Uterus (tissue), 4 donors: ENCODE data around the gene RUVBL2. TPM values are rescaled to one million over a fixed set of nuclear protein-coding genes. Genes with fewer than 3 reads are reported as not detected.

Source experiments
- DNase-seq, 2 donors: peaks; one replicate each; pipeline ENCODE4 v3.0.0-alpha.2; 2019 to 2020
- H3K27ac ChIP-seq, 2 donors: fragments of 200-600 bp; sonication (generic); 1 replicate in 1 of 2; 2 replicates in 1 of 2; pipeline ENCODE4 v1.5.1; 2016 to 2018
- H3K27me3 ChIP-seq, 2 donors: fragments of 200-600 bp; sonication (generic); one replicate each; pipeline ENCODE4 v1.5.1; 2018 to 2019; ENCODE audit warnings: control low read depth in 1 of 2
- H3K36me3 ChIP-seq, 2 donors: fragments of 200-600 bp; sonication (generic); one replicate each; pipeline ENCODE4 v1.5.1; 2019; ENCODE audit warnings: control low read depth in 1 of 2
- H3K4me1 ChIP-seq, 2 donors: fragments of 200-600 bp; sonication (generic); one replicate each; pipeline ENCODE4 v1.5.1; 2018 to 2019; ENCODE audit warnings: control low read depth in 1 of 2
- H3K4me3 ChIP-seq, 2 donors: fragments of 200-600 bp; sonication (generic); 1 replicate in 1 of 2; 2 replicates in 1 of 2; pipeline ENCODE4 v1.5.1; 2018 to 2019; ENCODE audit warnings: mild to moderate bottlenecking in 1 of 2
- H3K9me3 ChIP-seq, 2 donors: fragments of 200-600 bp; sonication (generic); one replicate each; pipeline ENCODE4 v1.5.1; 2019; ENCODE audit warnings: control low read depth in 1 of 2
- CTCF ChIP-seq, 4 experiments: fragments of 200-600 bp in 2 of 4; fragments of 450-650 bp in 2 of 4; sonication (generic) in 2 of 4; IDR thresholded peaks; one replicate each; pipeline ENCODE4 v1.5.1; 2016 to 2019; ENCODE audit warnings: antibody characterized with exemption in 4 of 4, mild to moderate bottlenecking in 2 of 4, moderate library complexity in 1 of 4
- POLR2A ChIP-seq, 2 donors: fragments of 450-650 bp; IDR thresholded peaks; one replicate each; pipeline ENCODE4 v1.6.1; 2016; ENCODE audit warnings: antibody characterized with exemption in 2 of 2, mild to moderate bottlenecking in 1 of 2, moderate library complexity in 1 of 2
- intact Hi-C: fragments of 100-400 bp; cut with DNase I; formaldehyde crosslinking; loops from one replicate; pipeline ENCODE4 v1.15.1; 2023; ENCODE audit warnings: low total_unique reads
- total RNA-seq, 4 donors: library from RNA; depleted of rRNA in 3 of 4; stranded (reverse); fragments of >200 nt in 3 of 4; gene quantifications; one replicate each; pipeline versions ENCODE4 v1.1.0 to v1.2.4, GENCODE V29; 2014 to 2023
- donor health status: DM: yes; HTN: yes; CAD: no.

Gene RUVBL2
- total RNA-seq, 4 donors from 2014 or later = 51.9 to 109 (median 77.7) TPM

- H3K27me3 ChIP-seq = no peaks in the 10 kb centered on the region
- no peaks in the 10 kb centered on the region for H3K36me3 ChIP-seq
- no peak for TF ChIP-seq POLR2A (IDR thresholded peaks at IDR 0.05)
- no peak for TF ChIP-seq CTCF (IDR thresholded peaks at IDR 0.05)
- H3K9me3 ChIP-seq = no peaks in the 10 kb centered on the region
- no peak for DNase-seq
- intact Hi-C loops = no loop called here
- H3K27ac ChIP-seq = no peak overlapping the region
- H3K4me3 ChIP-seq = no peak overlapping the region
- peaks cover 6 to 16% of the 10 kb centered on the region in 2 donors for H3K4me1 ChIP-seq
Observed at GRCh38 chr19:48988286-48988685, 5.4 kb upstream of the RUVBL2 start.

GRCh38 chr19:48988860-48989259 lies 4.8 kb upstream of the RUVBL2 start:
- H3K27ac ChIP-seq = no peak overlapping the region
- no peaks in the 10 kb centered on the region for H3K27me3 ChIP-seq
- H3K36me3 ChIP-seq = no peaks in the 10 kb centered on the region
- TF ChIP-seq POLR2A (IDR thresholded peaks at IDR 0.05) = no peak
- no peak for TF ChIP-seq CTCF (IDR thresholded peaks at IDR 0.05)
- DNase-seq = no peak
- H3K4me3 ChIP-seq = no peak overlapping the region
- H3K4me1 ChIP-seq = peaks cover 6 to 16% of the 10 kb centered on the region in 2 donors
- H3K9me3 ChIP-seq = no peaks in the 10 kb centered on the region
- intact Hi-C loops = no loop called here

- Histone ChIP-seq H3K9me3 (no peaks in the 10 kb centered on the region), H3K27ac (peak overlapping the region in 1 of 2 donors; percentile 31), H3K27me3 (no peaks in the 10 kb centered on the region), H3K4me1 (peaks cover 6 to 21% of the 10 kb centered on the region in 2 donors), H3K4me3 (no peak overlapping the region), H3K36me3 (no peaks in the 10 kb centered on the region)
- no peak for TF ChIP-seq POLR2A (IDR thresholded peaks at IDR 0.05)
- no peak for TF ChIP-seq CTCF (IDR thresholded peaks at IDR 0.05)
- no peak for DNase-seq
- intact Hi-C loops = no loop called here
Observed at GRCh38 chr19:48989701-48990291, 3.9 kb upstream of the RUVBL2 start.

- Histone ChIP-seq H3K4me3 (no peak overlapping the region), H3K9me3 (no peaks in the 10 kb centered on the region), H3K4me1 (peaks cover 6 to 24% of the 10 kb centered on the region in 2 donors), H3K27me3 (no peaks in the 10 kb centered on the region), H3K27ac (peak overlapping the region in 1 of 2 donors; percentile 31), H3K36me3 (no peaks in the 10 kb centered on the region)
- DNase-seq = no peak
- TF ChIP-seq POLR2A (IDR thresholded peaks at IDR 0.05) = no peak
- TF ChIP-seq CTCF (IDR thresholded peaks at IDR 0.05) = no peak
- intact Hi-C loops = no loop called here
Observed at GRCh38 chr19:48990400-48990799, 3.3 kb upstream of the RUVBL2 start.

GRCh38 chr19:48991011-48991609 lies 2.6 kb upstream of the RUVBL2 start:
- Histone ChIP-seq H3K27ac (peak overlapping the region; percentile 93 to 97), H3K27me3 (no peaks in the 10 kb centered on the region), H3K9me3 (no peaks in the 10 kb centered on the region), H3K4me1 (peaks cover 6 to 24% of the 10 kb centered on the region in 2 donors), H3K4me3 (peak overlapping the region in 1 of 2 donors; percentile 77), H3K36me3 (no peaks in the 10 kb centered on the region)
- no peak for DNase-seq
- TF ChIP-seq POLR2A (IDR thresholded peaks at IDR 0.05) = no peak
- no peak for TF ChIP-seq CTCF (IDR thresholded peaks at IDR 0.05)
- intact Hi-C loops = no loop called here
